HUES48 (cell line): Measurements from ENCODE around the gene RCAN2.

Experiments used
- H3K27ac ChIP-seq: one replicate; pipeline ENCODE4 v1.7.0; 2013; ENCODE audit warnings: low read depth, low read length, inconsistent platforms
- H3K27me3 ChIP-seq: 2 replicates; pipeline ENCODE4 v1.6.1; 2013; ENCODE audit warnings: mild to moderate bottlenecking, low read length; ENCODE audit not compliant: control insufficient read depth, insufficient read depth
- H3K36me3 ChIP-seq: 2 replicates; pipeline ENCODE4 v1.6.1; 2013; ENCODE audit warnings: low read length; ENCODE audit not compliant: control insufficient read depth, insufficient read depth
- H3K4me1 ChIP-seq: 2 replicates; pipeline ENCODE4 v1.6.1; 2013; ENCODE audit warnings: mild to moderate bottlenecking, low read length; ENCODE audit not compliant: control insufficient read depth, insufficient read depth
- H3K4me3 ChIP-seq: 2 replicates; pipeline ENCODE4 v1.5.1; 2013; ENCODE audit warnings: mild to moderate bottlenecking, low read depth, low read length
- H3K9ac ChIP-seq: 2 replicates; pipeline ENCODE4 v1.6.1; 2013; ENCODE audit warnings: mild to moderate bottlenecking, low read depth, low read length, moderate library complexity
- H3K9me3 ChIP-seq: 2 replicates; pipeline ENCODE4 v1.6.1; 2013; ENCODE audit warnings: low read length; ENCODE audit not compliant: control insufficient read depth, insufficient read depth

The RCAN2 gene

DNA sequence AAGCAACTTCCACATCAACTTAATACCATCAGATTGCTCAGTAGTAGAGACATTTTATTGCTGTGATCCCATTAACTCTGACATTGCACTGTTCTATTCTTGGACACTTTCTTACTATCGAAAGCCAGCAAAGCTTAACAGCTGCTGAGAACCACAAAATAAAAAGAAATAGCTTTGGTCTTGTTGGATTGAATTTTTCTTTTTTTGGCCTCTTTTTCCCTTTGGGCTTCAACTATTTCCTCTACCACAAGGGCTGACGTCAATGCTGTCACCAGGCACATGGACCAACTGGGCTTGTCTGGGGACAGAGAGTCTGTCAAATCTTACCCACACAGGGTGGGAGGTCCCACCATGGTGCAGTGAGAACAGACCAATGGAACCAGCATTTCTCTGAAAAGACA lies 257.1 kb downstream of the RCAN2 start:
- Histone ChIP-seq H3K9me3 (peaks cover 7% of the 10 kb centered on the region; the same call in 1 of the 2 replicates), H3K36me3 (no peaks in the 10 kb centered on the region), H3K4me1 (no peaks in the 10 kb centered on the region), H3K4me3 (no peak overlapping the region), H3K27ac (no peak overlapping the region), H3K27me3 (no peaks in the 10 kb centered on the region), H3K9ac (no peak overlapping the region)

DNA sequence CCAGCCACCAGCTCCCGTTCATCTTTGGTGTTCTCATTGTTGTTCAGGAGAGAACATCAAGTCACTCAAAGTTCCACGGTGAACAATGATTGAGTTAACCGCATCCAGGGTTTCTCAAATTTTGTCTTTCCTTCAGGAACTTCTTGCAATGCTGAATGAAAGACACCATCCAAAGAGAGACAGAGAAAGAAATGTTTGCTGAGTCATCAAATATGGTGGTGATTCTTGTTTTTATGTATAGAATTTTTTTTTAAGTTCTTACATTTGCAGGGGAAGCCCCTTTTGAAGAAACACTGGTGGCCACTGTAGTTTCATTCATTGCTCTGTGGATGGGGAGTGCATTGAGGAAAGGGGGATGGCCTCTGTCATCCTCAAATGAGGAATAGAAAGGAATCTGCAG lies 258.1 kb downstream of the RCAN2 start:
- peaks cover 7% of the 10 kb centered on the region; the same call in 1 of the 2 replicates for H3K9me3 ChIP-seq
- no peaks in the 10 kb centered on the region for H3K27me3 ChIP-seq
- H3K4me1 ChIP-seq, result no peaks in the 10 kb centered on the region
- no peaks in the 10 kb centered on the region for H3K36me3 ChIP-seq
- H3K27ac ChIP-seq, result no peak overlapping the region
- H3K9ac ChIP-seq, result no peak overlapping the region
- H3K4me3 ChIP-seq, result no peak overlapping the region

DNA sequence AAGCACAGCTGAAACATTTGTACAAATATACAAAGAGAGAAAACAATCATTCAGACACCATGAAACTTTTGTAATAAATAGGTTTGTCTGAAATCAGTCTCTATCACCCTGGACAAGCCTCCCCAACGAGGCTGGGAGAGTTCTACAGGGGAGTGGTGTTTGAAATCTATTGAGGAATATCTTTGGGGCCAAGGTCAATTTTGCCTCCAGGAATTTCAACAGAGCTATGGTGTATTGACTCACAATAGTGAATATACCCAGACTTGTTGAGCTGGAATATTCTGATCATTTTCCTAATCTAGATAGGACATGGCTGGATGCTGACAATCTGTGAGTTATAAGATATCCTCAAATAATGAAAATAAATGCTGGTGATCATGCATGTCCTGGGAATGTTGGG lies 269.0 kb downstream of the RCAN2 start:
- Histone ChIP-seq H3K9me3 (no peaks in the 10 kb centered on the region), H3K9ac (no peak overlapping the region), H3K36me3 (no peaks in the 10 kb centered on the region), H3K4me1 (no peaks in the 10 kb centered on the region), H3K27ac (no peak overlapping the region), H3K27me3 (no peaks in the 10 kb centered on the region), H3K4me3 (no peak overlapping the region)

DNA sequence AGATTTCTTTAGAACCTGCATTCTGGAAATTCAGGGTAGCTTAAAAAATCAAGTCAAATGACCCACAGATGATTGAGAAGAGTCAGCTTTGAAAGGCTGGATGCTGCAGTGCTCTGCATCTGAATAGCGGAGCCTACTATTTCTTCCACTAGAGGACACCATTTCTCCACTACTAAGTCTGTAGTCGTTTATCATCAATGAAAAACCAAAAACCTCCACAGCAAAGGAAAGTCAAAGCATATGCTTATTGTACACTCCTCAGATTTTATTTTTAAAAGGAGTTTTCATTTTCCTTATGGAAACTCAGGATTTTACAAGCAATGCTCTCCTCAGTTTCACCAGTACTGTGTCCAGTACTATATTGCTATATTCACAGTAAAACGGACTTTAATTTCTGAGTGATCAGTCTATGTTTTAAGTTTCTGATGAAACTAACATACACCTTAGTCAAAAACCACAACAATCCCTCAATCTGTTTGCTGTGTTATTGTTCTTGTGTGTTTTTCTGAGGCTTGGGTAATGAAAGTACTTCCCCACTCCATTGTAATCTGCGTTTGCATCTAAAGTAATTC lies 269.9 kb downstream of the RCAN2 start:
- Histone ChIP-seq H3K27ac (no peak overlapping the region), H3K4me1 (no peaks in the 10 kb centered on the region), H3K27me3 (peaks cover 3% of the 10 kb centered on the region), H3K9me3 (no peaks in the 10 kb centered on the region), H3K36me3 (no peaks in the 10 kb centered on the region), H3K9ac (no peak overlapping the region), H3K4me3 (no peak overlapping the region)

DNA sequence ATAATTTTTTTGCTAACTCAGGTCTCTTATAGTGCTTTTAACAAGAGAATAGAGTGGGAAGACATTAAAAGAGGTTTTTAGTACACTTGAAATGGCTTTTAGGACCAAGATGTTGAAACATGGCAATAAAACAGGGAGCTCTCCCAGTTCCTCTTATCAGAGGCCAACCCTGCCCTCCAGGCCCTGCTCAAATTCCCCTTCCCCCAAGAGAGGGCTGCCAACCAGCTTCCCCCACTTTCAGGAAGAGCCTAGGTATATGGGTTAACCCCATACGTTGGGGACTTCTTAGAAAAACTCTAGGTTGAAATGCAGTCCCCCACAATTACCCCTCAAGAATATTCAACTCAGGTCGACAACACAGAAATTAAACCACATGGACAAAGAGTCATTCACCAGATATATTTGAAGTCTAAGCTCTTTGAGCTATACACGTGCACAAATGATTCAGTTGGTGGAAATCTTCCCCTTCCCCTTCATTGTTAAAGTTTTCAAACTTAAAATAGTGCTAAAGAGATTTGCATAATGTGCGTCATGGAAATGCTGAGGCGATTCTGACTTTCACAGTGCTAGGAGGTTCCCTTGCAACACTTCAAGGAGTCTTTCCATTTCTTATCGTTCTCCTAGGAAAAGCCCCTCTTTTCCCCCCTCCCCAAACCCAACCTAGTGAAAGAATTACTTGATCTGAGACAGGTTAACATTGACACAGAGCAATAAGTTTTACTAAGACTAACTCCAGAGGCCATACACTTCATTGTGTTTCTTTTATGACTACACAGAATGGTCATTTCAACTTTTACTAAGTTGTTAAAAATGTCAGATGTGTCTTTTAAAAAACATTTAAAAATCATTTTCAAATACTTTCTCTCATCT lies 270.7 kb downstream of the RCAN2 start:
- H3K36me3 ChIP-seq, result no peaks in the 10 kb centered on the region
- H3K4me3 ChIP-seq, result no peak overlapping the region
- H3K4me1 ChIP-seq, result no peaks in the 10 kb centered on the region
- no peak overlapping the region for H3K27ac ChIP-seq
- peaks cover 10% of the 10 kb centered on the region for H3K27me3 ChIP-seq
- H3K9me3 ChIP-seq, result no peaks in the 10 kb centered on the region
- no peak overlapping the region for H3K9ac ChIP-seq

DNA sequence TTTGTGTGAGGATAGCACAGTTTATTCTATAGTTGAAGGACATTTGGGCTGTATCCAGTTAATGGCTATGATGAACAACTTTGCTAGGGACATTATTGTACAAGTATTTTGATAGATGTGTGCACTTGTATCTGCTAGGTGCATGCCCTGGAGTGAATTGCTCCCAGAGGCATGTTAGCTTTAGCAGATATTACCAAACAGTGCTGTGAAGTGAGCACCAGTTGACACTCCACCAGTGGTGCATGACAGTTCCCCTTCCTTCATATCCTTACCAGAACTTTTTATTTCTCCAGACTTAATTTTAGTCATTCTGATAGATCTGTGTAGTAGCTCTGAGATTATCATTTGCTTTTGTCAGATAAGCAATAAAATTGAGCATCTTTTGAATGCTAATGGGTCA lies 271.6 kb downstream of the RCAN2 start:
- no peaks in the 10 kb centered on the region for H3K9me3 ChIP-seq
- no peaks in the 10 kb centered on the region for H3K36me3 ChIP-seq
- no peak overlapping the region for H3K4me3 ChIP-seq
- peaks cover 13% of the 10 kb centered on the region for H3K27me3 ChIP-seq
- no peak overlapping the region for H3K9ac ChIP-seq
- H3K4me1 ChIP-seq, result no peaks in the 10 kb centered on the region
- no peak overlapping the region for H3K27ac ChIP-seq

DNA sequence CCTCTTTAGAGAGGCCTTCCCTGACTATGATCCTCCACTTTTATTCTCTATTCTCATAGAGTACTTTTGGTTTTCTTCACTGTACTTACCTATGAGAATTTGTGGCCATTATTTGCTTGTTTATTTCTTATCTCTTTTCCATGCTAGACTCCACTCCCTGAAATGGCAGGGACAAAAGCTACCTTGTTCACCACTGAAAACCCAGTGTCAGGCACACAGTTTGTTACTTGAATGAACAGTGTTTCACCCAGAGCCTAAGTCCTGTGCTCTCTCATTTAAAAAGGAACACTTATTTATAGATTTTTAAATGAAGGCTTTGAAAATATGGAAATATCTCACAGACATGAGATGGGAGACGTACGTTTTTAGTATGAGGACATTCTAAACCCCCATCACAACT lies 272.8 kb downstream of the RCAN2 start:
- H3K9me3 ChIP-seq, result no peaks in the 10 kb centered on the region
- no peak overlapping the region for H3K4me3 ChIP-seq
- no peak overlapping the region for H3K9ac ChIP-seq
- H3K27me3 ChIP-seq, result peaks cover 15% of the 10 kb centered on the region
- H3K36me3 ChIP-seq, result no peaks in the 10 kb centered on the region
- H3K27ac ChIP-seq, result no peak overlapping the region
- H3K4me1 ChIP-seq, result no peaks in the 10 kb centered on the region

DNA sequence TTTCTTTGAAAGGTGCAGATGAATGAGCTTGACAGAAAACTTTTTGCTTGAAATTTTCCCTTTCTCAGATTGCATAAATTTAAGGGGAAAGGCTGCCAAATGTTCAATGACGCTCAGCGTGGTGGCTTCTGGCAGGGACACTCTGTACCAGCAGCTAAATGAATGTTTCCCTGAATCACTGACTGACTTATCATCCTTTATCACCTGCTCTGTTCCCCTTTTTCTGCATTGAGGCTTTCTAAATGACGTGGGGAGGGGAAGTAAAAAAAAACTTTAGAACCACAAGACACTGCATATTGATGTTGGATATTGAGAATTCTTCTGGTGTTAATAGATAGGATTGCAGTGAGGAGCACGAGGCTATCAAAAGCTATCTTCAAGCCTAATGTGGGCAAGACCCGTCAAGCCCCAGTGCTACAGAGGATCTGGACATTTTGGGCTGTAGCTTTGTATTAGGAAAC lies 273.5 kb downstream of the RCAN2 start:
- peaks cover 15% of the 10 kb centered on the region for H3K27me3 ChIP-seq
- no peaks in the 10 kb centered on the region for H3K36me3 ChIP-seq
- no peak overlapping the region for H3K9ac ChIP-seq
- H3K9me3 ChIP-seq, result no peaks in the 10 kb centered on the region
- no peak overlapping the region for H3K27ac ChIP-seq
- no peak overlapping the region for H3K4me3 ChIP-seq
- H3K4me1 ChIP-seq, result no peaks in the 10 kb centered on the region

DNA sequence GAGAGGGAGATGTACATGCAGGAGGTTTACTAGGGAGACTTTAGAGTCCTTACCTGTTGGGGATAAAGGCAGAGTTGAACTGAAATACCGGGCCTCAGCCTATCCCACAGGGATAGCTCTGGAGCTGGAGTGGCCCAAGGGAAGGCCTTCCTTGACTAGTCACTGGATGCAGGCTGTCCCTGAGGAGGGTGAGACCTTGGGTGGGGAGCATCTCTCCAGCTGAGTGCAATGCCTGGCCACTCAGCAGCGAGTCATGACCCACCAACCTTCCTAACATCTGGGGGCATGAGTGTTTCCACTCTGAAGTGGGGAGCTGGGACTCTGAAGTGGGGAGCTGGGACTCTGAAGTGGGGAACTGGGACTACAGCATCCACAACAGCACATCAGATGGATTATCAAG lies 274.4 kb downstream of the RCAN2 start:
- no peak overlapping the region for H3K4me3 ChIP-seq
- no peaks in the 10 kb centered on the region for H3K9me3 ChIP-seq
- H3K36me3 ChIP-seq, result no peaks in the 10 kb centered on the region
- H3K27me3 ChIP-seq, result peaks cover 15% of the 10 kb centered on the region
- no peak overlapping the region for H3K9ac ChIP-seq
- no peaks in the 10 kb centered on the region for H3K4me1 ChIP-seq
- H3K27ac ChIP-seq, result no peak overlapping the region

DNA sequence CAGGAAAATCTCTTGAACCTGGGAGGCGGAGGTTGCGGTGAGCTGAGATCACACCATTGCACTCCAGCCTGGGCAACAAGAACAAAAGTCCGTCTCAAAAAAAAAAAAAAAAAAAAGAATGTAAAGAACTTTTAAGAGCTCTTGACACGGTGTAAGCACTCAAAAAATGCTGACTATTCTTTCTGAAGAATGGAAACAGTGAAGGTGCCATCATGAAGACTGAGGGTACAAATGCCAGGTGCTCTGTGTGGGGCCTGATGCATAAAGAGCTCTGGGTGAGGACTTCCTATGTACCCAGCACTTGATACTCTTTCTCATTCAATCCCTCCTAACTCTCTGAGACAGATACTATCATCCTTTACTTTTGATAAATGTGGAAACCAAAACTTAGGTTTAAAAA lies 275.5 kb downstream of the RCAN2 start:
- Histone ChIP-seq H3K9ac (no peak overlapping the region), H3K27ac (no peak overlapping the region), H3K36me3 (no peaks in the 10 kb centered on the region), H3K4me1 (no peaks in the 10 kb centered on the region), H3K4me3 (no peak overlapping the region), H3K9me3 (no peaks in the 10 kb centered on the region), H3K27me3 (peaks cover 15% of the 10 kb centered on the region)

DNA sequence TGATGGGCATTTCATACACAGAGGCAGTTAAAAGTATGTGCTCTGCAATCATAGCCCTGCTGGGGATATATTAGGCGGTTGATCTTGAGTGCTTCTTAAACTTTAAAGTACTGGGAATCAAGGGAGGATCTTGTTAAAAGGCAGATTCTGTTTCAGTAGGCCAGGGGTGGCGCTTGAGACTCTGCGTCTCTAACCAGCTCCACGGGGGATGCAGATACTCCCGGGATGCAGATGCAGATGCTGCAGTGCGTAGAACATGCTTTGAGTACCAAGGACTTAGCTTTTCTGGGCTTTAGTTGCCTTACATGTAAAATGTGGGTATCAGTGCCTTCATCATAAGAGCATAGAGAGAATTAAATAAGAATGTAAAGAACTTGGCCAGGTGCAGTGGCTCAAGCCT lies 276.0 kb downstream of the RCAN2 start:
- H3K9ac ChIP-seq, result no peak overlapping the region
- H3K4me1 ChIP-seq, result no peaks in the 10 kb centered on the region
- H3K27ac ChIP-seq, result no peak overlapping the region
- peaks cover 15% of the 10 kb centered on the region for H3K27me3 ChIP-seq
- no peaks in the 10 kb centered on the region for H3K9me3 ChIP-seq
- no peak overlapping the region for H3K4me3 ChIP-seq
- H3K36me3 ChIP-seq, result no peaks in the 10 kb centered on the region
